D721Med (cell line): ENCODE data around the gene CD55.

Experiments used
- DNase-seq: peaks from one replicate; pipeline ENCODE4 v3.0.0; 2011; ENCODE audit warnings: low spot score; ENCODE audit not compliant: insufficient read length
- FAIRE-seq: peaks from 2 replicates; lab custom pipeline; 2011; peaks lifted over from hg19 to GRCh38; lab: Jason Lieb, UNC
- TF ChIP-seq, protein P1 (sequence below): IDR thresholded peaks from 2 replicates; pipeline ENCODE4 v1.5.1; 2012; ENCODE audit warnings: mild to moderate bottlenecking, control low read depth; ENCODE audit not compliant: insufficient read depth; ENCODE audit errors: missing control alignments

Gene CD55

GRCh38 chr1:207282496-207283380 is 38.7 kb upstream of the CD55 start:
- TF ChIP-seq, protein P1, sequence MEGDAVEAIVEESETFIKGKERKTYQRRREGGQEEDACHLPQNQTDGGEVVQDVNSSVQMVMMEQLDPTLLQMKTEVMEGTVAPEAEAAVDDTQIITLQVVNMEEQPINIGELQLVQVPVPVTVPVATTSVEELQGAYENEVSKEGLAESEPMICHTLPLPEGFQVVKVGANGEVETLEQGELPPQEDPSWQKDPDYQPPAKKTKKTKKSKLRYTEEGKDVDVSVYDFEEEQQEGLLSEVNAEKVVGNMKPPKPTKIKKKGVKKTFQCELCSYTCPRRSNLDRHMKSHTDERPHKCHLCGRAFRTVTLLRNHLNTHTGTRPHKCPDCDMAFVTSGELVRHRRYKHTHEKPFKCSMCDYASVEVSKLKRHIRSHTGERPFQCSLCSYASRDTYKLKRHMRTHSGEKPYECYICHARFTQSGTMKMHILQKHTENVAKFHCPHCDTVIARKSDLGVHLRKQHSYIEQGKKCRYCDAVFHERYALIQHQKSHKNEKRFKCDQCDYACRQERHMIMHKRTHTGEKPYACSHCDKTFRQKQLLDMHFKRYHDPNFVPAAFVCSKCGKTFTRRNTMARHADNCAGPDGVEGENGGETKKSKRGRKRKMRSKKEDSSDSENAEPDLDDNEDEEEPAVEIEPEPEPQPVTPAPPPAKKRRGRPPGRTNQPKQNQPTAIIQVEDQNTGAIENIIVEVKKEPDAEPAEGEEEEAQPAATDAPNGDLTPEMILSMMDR, result no peak
- DNase-seq, result no peak
- no peak for FAIRE-seq

- DNase-seq (no peak), FAIRE-seq (no peak)
- TF ChIP-seq, protein P1, result no peak
Measured at GRCh38 chr1:207283421-207283820, 38.1 kb upstream of the CD55 start.

DNA sequence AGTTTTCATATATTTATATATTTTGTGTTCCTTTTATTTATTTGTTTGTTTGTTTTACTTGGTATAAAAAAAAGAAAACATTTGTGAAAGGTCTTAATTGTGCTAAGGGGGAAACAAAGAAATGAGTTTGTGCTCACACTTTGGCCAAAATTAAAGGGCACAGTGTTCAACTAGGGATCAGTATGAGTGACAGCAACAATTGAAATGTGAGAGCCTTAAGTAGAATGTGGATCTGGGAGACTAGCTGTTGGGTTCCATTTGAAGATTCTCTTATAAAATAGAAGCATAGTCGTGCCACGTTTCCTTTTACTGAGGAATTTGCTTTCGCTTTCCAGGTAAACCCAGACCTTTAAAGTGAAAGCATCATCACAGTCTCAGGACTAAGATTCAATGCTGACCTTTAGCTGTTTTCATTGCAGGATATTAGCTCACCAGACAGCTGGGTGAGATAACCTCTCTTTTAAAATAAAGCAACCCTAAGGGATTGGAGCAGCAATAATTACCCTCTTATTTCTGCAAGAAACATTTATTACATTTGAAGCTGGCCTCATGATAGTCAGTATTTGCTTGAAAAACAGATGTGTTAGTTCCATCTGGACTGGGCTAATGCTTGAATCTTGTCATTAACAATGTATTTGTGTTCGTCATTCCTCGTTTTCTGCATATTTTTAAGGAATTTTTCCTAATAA is 37.1 kb upstream of the CD55 start:
- FAIRE-seq (no peak), DNase-seq (no peak)
- TF ChIP-seq, protein P1, result no peak

- no peak for DNase-seq
- no peak for FAIRE-seq
- TF ChIP-seq, protein P1, result no peak
Measured at GRCh38 chr1:207286786-207287468, 34.6 kb upstream of the CD55 start.

- FAIRE-seq, result no peak
- DNase-seq, result no peak
- TF ChIP-seq, protein P1, result no peak
Measured at GRCh38 chr1:207288315-207288714, 33.2 kb upstream of the CD55 start.

- no peak for FAIRE-seq
- TF ChIP-seq, protein P1, result no peak
- DNase-seq, result no peak
Measured at GRCh38 chr1:207289756-207290155, 31.7 kb upstream of the CD55 start.
